HFFc6 (cell line): Measurements from ENCODE around the gene KIRREL3. TPM values are rescaled to one million over a fixed set of nuclear protein-coding genes. Genes with fewer than 3 reads are reported as not detected.

Experiments
- DNase-seq: peaks from one replicate; pipeline ENCODE4 v3.0.0-alpha.2; 2018
- H3K27ac Mint-ChIP-seq: 2 replicates; pipeline ENCODE4 v1.8.0; 2020; ENCODE audit warnings: mild to moderate bottlenecking, mixed read lengths
- H3K27me3 Mint-ChIP-seq: 2 replicates; pipeline ENCODE4 v1.8.0; 2021; ENCODE audit warnings: mild to moderate bottlenecking, moderate library complexity, mixed read lengths; ENCODE audit not compliant: insufficient read depth
- H3K36me3 Mint-ChIP-seq: 2 replicates; pipeline ENCODE4 v1.8.0; 2021; ENCODE audit warnings: low read depth, mixed read lengths
- H3K4me1 Mint-ChIP-seq: 2 replicates; pipeline ENCODE4 v1.8.0; 2020; ENCODE audit warnings: low read depth, mixed read lengths
- H3K4me3 Mint-ChIP-seq: 2 replicates; pipeline ENCODE4 v1.8.0; 2020; ENCODE audit warnings: mild to moderate bottlenecking, moderate library complexity, mixed read lengths
- H3K9me3 Mint-ChIP-seq: 2 replicates; pipeline ENCODE4 v1.8.0; 2020; ENCODE audit warnings: mild to moderate bottlenecking, mixed read lengths
- CTCF ChIP-seq: fragments of 200-600 bp; sonication (generic); IDR thresholded peaks from 2 replicates; pipeline ENCODE4 v1.5.0; 2021; ENCODE audit warnings: antibody characterized with exemption, mild to moderate bottlenecking
- total RNA-seq, 6 experiments: library from RNA; stranded (reverse); fragmentation: NEBNext Ultra II Directional; extraction: Animal tissue kit (Norgen Biotek cat#: 25700); gene quantifications; 2 replicates in 1 of 6; 3 replicates in 5 of 6; pipeline ENCODE4 v1.2.3, GENCODE V29; 2021

The KIRREL3 gene
- total RNA-seq, 6 experiments from 2014 or later: 22.2 to 38.2 (median 33.2) TPM

- Mint-ChIP-seq H3K36me3 (peaks cover 14% of the 10 kb centered on the region; the same call in 1 of the 2 replicates), H3K27ac (peak overlapping the region; percentile 22; the same call in 1 of the 2 replicates), H3K9me3 (no peaks in the 10 kb centered on the region), H3K4me3 (no peak overlapping the region), H3K4me1 (peaks cover 38% of the 10 kb centered on the region), H3K27me3 (no peaks in the 10 kb centered on the region; the same call in none of the 2 replicates)
- DNase-seq: peak; percentile 3
- no peak for TF ChIP-seq CTCF
Measured at GRCh38 chr11:126655807-126656128, 344.8 kb downstream of the KIRREL3 start.

DNA sequence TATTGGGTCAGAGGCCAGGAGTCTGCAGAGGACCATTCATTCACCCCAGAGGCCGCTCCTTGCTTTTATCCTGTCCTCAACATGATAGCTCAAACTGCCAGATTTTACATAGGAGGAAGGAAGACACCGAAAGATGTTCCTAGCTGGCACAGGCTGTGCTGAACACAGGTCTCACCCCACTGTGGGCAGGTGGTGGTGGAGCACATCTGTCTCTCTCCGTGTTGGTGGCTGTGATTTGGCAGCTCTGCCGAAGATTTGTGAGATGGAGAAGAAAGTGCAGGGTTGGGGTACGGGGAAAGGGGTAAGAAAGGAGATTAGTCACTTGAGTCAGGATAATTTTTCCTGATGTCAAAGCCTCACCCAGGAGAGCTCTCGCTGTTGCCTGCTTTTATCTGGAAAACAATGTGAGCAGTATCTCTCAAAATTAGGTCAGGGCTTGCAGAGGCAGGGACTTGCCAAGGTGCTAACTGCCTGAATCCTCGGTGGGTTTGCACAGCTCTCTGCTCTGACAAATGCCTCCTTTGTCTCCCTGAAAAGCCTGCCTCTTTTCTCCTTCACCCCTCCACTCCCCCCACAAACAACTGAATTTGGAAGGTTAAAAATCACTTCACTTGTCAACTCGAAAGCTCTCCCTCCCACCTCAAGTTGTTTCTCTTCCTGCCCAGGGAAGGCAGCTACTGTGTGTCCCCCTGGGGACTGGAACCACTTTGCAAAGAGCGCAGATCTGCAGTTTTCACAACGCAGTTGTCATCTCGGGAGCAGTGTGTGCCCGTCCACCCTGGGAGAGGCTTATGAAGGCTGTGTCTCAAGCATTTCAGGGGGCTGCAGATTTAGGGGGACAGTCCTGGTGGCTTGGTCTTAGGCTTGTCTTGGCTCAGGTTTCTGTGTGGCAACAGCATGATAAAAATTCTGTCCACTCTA, 345.4 kb downstream of the KIRREL3 start:
- H3K9me3 Mint-ChIP-seq: no peaks in the 10 kb centered on the region
- peaks cover 32% of the 10 kb centered on the region for H3K4me1 Mint-ChIP-seq
- no peak for DNase-seq
- H3K27me3 Mint-ChIP-seq: no peaks in the 10 kb centered on the region; the same call in none of the 2 replicates
- H3K27ac Mint-ChIP-seq: peak overlapping the region; percentile 22; the same call in 1 of the 2 replicates
- H3K36me3 Mint-ChIP-seq: peaks cover 19% of the 10 kb centered on the region; the same call in 1 of the 2 replicates
- TF ChIP-seq CTCF: no peak
- no peak overlapping the region for H3K4me3 Mint-ChIP-seq

DNA sequence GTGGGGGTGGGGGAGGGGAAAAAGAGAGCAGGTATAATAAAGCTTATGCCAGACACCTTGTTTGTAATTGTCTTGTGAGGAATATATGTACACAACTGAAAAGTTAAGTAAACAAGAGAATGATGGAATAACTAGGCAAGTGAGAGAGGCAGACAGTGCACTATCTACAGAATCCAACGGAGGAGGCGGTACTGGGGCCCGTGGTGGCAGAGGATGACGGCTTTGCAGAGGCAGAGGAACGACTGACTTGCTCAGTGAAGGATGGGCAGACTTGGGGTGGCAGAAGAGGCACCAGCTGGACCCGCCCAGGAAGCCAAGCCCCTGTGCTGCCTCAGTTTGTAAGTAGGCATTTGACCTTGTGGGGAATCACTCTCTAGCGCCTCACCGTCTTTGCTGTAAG, 347.5 kb downstream of the KIRREL3 start:
- DNase-seq: no peak
- H3K4me1 Mint-ChIP-seq: peaks cover 24% of the 10 kb centered on the region
- H3K4me3 Mint-ChIP-seq: no peak overlapping the region
- no peak overlapping the region for H3K27ac Mint-ChIP-seq
- peaks cover 2% of the 10 kb centered on the region; the same call in 1 of the 2 replicates for H3K27me3 Mint-ChIP-seq
- peaks cover 27% of the 10 kb centered on the region for H3K36me3 Mint-ChIP-seq
- TF ChIP-seq CTCF: no peak
- no peaks in the 10 kb centered on the region for H3K9me3 Mint-ChIP-seq

GRCh38 chr11:126647735-126648134, 352.8 kb downstream of the KIRREL3 start:
- Mint-ChIP-seq H3K27me3 (peaks cover 3% of the 10 kb centered on the region; the same call in 1 of the 2 replicates), H3K4me3 (peak overlapping the region; percentile 56), H3K27ac (peak overlapping the region; percentile 92), H3K36me3 (peaks cover 13% of the 10 kb centered on the region), H3K4me1 (no peaks in the 10 kb centered on the region; the same call in 1 of the 2 replicates), H3K9me3 (no peaks in the 10 kb centered on the region)
- DNase-seq: peak; percentile 85
- TF ChIP-seq CTCF: 0 out of 2 replicates have a peak, but pooled peaks have one; percentile 2

DNA sequence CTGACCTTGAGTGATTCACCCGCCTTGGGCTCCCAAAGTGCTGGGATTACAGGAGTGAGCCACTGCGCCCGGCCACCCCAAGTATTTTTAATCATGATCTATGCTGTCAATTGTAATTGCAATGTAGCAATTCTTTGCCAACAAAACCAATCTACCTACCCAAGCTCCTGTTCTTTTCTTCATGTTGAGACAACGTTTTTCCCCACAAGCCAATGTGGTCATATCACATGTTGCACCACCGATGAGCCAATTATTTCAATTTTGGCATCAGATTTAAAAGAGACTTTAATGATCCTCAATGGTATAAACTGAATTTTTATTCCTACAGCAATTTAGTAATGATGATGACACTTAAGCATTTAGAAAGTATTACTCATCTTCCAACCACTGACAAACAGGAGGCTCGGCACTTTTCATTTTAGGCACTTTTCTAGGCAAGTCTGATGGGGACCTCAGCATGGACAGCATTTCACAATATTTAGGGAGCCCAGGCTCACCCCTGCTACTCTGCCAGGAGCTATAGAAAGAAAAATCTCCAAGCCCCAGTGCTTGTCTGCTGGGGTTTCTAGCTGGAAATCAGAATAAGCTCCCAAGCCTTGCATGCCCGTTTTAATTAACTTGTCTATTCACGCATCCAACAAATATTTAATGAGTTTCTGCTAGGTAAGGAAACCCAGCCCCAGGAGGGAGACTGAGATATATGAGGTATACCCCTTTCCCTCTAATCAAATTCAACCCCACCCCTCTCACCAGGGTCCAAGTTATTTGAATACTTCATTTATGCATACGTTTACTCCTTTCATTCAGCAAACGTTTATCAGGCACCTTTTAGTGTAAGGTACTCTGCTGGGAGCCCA, 353.6 kb downstream of the KIRREL3 start:
- peak overlapping the region; percentile 56 for H3K4me3 Mint-ChIP-seq
- no peak for TF ChIP-seq CTCF
- no peaks in the 10 kb centered on the region for H3K9me3 Mint-ChIP-seq
- H3K4me1 Mint-ChIP-seq: no peaks in the 10 kb centered on the region; the same call in 1 of the 2 replicates
- peaks cover 13% of the 10 kb centered on the region for H3K36me3 Mint-ChIP-seq
- peak overlapping the region; percentile 92 for H3K27ac Mint-ChIP-seq
- H3K27me3 Mint-ChIP-seq: peaks cover 3% of the 10 kb centered on the region; the same call in 1 of the 2 replicates
- peak; percentile 75 for DNase-seq
